CD4-positive, alpha-beta T cell treated with Interleukin-6 for 4 hours (primary cell): Measurements from ENCODE around the gene PPP2R5C.
"Not testable (repeated sequence)": the region's sequence is repeated elsewhere in the genome, so short reads cannot be mapped to it uniquely, and the experiment has no call there.

Experiments
- DNase-seq: peaks from one replicate; pipeline ENCODE4 v3.0.0-alpha.2; 2020; ENCODE audit warnings: mixed read lengths

PPP2R5C gene

DNA sequence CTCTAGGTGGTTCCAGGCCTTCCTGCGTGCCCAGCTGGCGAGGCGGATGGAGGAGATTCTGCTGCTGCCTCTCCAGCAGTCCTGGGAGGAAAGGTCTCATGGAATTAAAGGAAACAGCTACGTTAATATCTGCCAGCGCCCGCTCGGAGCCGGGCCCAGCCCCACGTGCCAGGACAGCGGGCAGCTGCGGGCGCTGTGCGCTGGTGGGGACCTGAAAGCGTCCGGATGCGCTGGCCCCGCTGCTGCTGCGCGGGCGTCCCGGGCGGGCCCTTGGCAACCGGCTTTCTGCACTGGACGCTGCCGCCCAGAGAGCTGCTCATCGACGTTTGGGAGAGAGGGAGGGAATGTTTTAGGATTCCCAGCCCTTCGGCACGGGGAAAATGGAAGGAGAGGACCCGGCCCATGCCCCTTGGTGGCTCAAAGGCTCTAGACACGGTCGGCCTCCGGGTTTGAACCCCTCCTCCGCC, 194.2 kb downstream of the PPP2R5C start:
- DNase-seq, result no peak

DNA sequence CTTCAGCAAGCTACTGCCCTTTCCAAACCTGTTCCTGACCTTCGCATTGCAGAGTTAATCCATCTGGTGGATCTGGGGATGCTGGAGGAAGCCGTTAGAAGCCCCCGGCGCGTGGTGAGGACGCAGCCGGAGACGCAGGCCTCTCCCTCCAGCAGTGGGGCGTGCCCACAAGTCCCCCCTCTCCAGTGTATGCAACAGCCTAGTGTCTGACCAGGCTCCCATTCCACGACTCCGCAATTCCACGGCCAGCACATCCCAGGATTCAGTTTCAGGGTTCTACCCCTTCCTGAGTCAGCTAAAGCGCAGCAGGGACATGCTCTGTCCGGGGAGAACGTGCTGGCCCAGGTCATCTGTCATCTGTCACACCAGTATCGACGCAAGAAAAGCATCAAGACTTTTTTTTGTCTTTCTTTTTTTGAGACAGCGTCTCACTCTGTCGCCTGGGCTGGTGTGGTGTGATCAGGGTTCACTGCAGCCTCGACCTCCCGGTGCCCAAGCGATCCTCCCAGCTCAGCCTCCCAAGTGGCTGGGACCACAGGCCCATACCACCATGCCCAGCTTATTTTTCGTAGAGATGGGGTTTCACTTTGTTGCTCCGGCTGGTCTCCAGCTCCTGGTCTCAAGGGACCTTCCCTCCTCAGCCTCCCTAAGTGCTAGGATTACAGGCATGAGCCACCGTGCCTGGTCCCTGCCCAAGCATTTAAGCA, 194.8 kb downstream of the PPP2R5C start:
- DNase-seq, result no peak

GRCh38 chr14:101957406-101958234, 196.1 kb downstream of the PPP2R5C start:
- DNase-seq, result no peak

DNA sequence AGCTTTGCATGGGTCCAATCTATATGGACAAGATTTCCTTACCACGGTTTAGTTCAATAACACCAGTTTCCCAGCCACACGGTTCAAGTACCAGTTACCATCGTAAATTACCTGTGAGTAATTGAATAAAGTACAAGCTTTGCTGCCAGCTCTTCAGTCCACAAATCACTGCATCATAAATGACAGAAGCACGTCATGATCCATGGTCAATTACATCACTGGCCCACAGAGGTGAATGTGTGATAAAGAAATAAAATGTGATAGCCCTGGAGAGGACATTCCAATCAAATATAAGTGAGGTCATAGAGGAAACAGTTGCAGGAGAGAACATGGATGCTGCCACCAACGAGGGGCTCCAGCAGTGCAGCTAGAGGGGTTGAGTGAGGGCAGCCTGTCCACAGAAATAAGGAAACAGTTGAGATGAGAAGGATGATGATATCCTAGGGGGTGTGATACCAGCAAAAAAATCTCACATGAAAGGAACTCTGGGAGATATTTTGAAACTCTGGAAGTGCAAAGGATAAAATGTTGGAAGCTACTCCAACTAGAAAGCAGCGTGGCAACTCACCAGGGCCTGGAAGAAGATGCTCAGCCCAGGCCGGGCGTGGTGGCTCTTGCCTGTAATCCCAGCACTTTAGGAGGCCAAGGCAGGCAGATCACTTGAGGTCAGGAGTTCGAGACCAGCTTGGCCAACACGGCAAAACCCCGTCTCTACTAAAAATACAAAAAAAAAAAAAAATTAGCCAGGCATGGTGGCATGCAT, 197.1 kb downstream of the PPP2R5C start:
- DNase-seq, result no peak

GRCh38 chr14:101959277-101959676, 197.8 kb downstream of the PPP2R5C start:
- DNase-seq, result no peak

GRCh38 chr14:101960225-101960624, 198.7 kb downstream of the PPP2R5C start:
- peak; percentile 43 for DNase-seq

- DNase-seq, result peak; percentile 83
Observed at GRCh38 chr14:101961011-101961721, 199.7 kb downstream of the PPP2R5C start.

DNA sequence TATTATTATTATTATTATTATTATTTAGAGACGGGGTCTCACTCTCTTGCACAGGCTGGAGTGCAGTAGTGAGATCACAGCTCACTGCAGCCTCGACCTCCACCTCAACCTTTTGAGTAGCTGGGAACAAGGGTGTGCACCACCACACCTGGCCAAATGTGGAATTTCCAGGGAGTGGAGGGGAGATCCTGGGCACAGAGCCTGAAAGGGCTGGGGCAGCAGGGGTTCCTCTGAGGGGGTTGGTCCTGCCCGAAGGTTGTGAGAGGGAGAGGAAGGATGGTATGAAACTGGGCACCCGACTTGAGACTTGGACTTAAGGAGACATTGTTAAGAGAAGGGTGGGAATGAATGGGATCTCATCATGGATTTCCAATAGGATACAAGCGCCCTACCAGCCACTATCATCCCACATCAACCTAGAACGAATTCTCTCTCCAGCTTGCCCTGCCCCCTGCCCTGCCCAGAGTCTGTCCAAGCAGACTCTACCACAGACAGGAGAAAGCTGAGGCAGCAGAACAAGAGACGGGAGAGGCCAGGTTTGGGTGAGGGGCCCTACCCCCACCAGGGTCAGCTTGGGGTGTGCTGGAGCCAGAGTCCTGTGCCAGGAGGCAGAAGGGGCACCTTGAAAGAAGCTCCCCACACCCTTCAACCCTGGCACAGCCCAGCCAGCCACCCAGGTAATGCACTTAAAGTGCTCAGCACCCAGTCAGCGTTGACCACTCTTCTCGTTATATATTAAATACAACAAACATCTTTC, 200.4 kb downstream of the PPP2R5C start:
- no peak for DNase-seq

DNA sequence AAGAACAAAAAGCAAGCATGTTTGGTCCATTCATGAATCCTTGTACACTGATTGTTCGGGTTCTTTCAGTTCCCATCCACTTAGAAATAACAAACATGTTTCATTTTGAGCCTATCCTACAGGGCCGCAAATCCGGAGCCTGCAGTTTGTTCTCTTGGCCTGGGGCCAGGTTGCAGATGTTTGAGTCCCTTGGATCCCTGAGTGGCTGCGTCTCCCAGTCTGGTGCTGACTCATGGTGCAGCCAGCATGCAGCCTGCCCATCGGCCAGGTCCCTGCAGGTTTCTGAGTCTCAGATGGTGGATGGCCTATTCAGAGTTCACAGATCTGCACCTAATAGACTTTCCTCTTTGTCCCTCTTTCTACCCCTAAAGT, 201.0 kb downstream of the PPP2R5C start:
- DNase-seq, result no peak

DNA sequence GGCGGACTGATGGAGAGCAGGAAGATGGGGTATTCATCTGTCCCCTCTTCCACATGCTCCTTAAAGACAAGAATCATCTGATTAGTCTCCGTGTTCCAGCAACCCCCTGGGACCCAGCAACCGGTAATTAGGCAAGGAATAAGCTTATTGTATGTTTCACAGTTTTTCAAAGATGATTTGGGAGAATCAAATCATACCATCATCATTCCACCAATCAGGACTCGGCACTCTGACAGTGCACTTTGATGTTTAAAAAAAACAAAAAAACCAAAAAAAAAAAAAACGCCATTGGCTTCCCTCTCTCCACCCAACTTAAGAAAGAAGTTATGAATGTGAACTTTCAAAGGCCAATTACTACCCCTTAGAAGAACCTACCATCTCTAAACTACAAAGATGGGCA, 201.5 kb downstream of the PPP2R5C start:
- no peak for DNase-seq

- no peak for DNase-seq
Observed at GRCh38 chr14:101963656-101964296, 202.3 kb downstream of the PPP2R5C start.

DNA sequence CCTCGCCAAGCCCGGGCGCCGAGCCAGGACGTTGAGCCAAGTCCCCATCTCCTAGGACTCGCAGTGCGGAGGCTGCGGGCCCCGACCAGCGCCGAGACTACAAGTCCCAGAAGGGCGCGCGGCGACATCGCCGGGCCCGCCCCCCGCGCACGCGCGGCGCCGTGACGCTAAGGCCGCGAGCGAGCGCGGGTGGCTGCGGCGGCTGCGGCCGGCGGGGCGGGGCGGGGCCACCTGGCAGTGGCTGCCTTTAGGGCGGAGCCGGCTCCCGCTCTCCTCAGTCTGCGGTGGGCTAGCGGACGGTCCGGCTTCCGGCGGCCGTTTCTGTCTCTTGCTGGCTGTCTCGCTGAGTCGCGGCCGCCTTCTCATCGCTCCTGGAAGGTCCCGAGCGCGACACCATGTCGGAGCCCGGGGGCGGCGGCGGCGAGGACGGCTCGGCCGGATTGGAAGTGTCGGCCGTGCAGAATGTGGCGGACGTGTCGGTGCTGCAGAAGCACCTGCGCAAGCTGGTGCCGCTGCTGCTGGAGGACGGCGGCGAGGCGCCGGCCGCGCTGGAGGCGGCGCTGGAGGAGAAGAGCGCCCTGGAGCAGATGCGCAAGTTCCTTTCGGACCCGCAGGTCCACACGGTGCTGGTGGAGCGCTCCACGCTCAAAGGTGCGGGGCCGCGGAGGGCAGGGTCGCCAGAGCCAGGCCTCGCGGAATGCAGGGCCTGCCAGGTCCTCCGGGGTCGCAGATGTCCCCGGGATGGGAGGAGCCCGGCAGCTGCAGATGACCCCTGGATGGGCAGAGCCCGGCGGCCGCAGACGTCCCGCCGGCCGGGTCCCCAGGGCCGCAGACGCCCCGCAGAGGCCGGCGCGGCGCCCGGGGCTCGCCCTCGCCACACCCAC, 203.0 kb downstream of the PPP2R5C start, which contains the start of gene DYNC1H1:
Gene DYNC1H1, plus strand, starts transcription at position 277 of the 884 bp plus-strand sequence. Its CDS starts 119 bp downstream, at position 396.
- DNase-seq, result peak; percentile 92

- DNase-seq, result peak; percentile 62
Observed at GRCh38 chr14:101965181-101965544, 203.7 kb downstream of the PPP2R5C start.

- no peak for DNase-seq
Observed at GRCh38 chr14:101965770-101966722, 204.5 kb downstream of the PPP2R5C start.

DNA sequence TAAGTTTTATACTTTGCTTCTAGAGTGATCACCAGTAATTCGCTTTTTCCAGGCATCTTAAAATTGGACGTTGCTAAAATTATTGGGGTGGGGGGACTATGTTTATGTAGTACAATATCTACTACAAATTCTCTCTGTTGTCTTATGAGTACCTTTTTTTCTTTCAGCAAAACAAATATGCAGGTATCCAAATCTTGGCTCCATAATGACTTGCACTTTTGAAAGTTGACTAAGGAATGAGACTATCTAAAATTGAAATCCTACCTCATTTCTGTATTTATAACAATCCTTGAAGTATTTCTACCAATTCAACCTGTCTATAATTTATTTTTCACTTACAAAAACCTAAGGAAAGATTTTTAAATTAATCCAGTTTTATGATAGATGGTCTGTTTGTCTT, 205.2 kb downstream of the PPP2R5C start:
- no peak for DNase-seq

GRCh38 chr14:101968186-101968585, 206.7 kb downstream of the PPP2R5C start:
- no peak for DNase-seq

GRCh38 chr14:101969481-101969880, 208.0 kb downstream of the PPP2R5C start:
- DNase-seq, result no peak

DNA sequence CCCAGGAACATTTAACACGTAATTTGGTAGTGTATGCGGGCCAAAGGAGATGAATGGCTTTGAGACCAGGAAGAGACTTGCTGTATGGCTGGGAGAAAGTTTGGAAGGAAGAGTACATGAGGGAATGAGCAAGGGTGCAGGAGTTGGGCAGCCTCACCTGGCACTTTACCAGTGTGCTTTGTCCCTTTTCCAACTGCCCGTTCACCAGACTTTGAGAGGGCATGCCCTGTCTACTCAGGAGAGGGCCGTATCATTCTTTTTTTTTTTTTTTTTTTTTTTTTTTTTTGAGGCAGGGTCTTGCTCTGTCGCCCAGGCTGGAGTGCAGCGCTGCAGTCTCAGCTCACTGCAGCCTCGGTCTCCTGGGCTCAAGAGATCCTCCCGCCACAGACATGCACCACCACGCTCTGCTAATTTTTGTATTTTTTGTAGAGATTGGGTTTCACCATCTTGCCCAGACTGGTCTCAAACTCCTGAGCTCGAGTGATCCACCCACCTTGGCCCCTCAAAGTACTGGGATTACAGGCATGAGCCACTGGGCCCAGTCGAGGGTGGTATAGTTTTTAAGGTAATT, 209.4 kb downstream of the PPP2R5C start:
- no peak for DNase-seq

DNA sequence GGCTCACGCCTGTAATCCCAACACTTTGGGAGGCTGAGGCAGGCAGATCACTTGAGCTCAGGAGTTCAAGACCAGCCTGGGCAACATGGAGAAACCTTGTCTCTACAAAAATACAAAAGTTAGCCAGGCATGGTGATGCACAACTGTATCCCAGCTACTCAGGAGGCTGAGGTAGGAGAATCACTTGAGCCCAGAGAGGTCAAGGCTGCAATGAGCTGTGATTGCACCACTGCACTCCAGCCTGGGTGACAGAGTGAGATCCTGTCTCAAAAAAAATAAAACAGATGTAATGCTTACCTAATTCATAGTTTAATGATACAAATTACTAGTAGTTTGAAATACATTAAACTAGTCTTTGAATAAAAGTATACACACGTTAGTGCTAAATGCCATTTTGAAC, 209.9 kb downstream of the PPP2R5C start:
- DNase-seq, result not testable (repeated sequence)
